ENCODE measurements around the gene CLECL1. TPM values are rescaled to one million over a fixed set of nuclear protein-coding genes. Genes with fewer than 3 reads are reported as not detected.

Gene CLECL1
- total RNA-seq, 6 donors from 2014 or later, result 0.98 to 33.5 (median 1.0) TPM; not detected in 3

DNA sequence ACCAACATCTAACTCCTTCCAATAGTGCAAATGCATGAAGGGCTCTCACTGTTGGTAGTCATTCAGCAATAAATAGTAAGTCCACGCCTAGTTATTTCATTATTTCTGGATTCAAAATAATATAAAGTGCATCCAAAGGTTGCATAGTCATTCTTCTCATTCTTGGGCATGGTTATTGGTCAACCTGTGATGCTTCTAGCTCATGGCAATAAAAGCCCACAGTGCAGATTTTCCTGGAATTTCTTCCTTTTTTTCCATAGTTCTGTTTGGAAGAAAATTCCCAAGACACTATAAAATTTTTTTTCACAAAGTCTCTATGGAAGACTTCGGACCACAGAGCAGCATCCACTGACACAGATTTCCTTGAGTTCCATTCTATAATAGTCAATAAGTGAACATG lies 20.2 kb upstream of the CLECL1 start:
- H3K4me3 ChIP-seq, result no peak overlapping the region
- H3K27me3 ChIP-seq, result no peaks in the 10 kb centered on the region
- DNase-seq (no peak), ATAC-seq (ENCODE audit: low FRiP score in 2 of 2) (no peak)
- no peak overlapping the region for H3K27ac ChIP-seq
- H3K9me3 ChIP-seq, result no peaks in the 10 kb centered on the region
- WGBS, 2 donors, result 75 to 88% methylated on average over 2 of the region's 2 CpGs
- H3K36me3 ChIP-seq, result no peaks in the 10 kb centered on the region
- TF ChIP-seq, protein P1, sequence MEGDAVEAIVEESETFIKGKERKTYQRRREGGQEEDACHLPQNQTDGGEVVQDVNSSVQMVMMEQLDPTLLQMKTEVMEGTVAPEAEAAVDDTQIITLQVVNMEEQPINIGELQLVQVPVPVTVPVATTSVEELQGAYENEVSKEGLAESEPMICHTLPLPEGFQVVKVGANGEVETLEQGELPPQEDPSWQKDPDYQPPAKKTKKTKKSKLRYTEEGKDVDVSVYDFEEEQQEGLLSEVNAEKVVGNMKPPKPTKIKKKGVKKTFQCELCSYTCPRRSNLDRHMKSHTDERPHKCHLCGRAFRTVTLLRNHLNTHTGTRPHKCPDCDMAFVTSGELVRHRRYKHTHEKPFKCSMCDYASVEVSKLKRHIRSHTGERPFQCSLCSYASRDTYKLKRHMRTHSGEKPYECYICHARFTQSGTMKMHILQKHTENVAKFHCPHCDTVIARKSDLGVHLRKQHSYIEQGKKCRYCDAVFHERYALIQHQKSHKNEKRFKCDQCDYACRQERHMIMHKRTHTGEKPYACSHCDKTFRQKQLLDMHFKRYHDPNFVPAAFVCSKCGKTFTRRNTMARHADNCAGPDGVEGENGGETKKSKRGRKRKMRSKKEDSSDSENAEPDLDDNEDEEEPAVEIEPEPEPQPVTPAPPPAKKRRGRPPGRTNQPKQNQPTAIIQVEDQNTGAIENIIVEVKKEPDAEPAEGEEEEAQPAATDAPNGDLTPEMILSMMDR (IDR thresholded peaks at IDR 0.05), result no peak
- TF ChIP-seq POLR2A (IDR thresholded peaks at IDR 0.05) (no peak), POLR2AphosphoS5 (IDR thresholded peaks at IDR 0.05) (no peak), EP300 (IDR thresholded peaks at IDR 0.05) (no peak)
- peaks cover 3 to 9% (median 7%) of the 10 kb centered on the region in 4 donors for H3K4me1 ChIP-seq

DNA sequence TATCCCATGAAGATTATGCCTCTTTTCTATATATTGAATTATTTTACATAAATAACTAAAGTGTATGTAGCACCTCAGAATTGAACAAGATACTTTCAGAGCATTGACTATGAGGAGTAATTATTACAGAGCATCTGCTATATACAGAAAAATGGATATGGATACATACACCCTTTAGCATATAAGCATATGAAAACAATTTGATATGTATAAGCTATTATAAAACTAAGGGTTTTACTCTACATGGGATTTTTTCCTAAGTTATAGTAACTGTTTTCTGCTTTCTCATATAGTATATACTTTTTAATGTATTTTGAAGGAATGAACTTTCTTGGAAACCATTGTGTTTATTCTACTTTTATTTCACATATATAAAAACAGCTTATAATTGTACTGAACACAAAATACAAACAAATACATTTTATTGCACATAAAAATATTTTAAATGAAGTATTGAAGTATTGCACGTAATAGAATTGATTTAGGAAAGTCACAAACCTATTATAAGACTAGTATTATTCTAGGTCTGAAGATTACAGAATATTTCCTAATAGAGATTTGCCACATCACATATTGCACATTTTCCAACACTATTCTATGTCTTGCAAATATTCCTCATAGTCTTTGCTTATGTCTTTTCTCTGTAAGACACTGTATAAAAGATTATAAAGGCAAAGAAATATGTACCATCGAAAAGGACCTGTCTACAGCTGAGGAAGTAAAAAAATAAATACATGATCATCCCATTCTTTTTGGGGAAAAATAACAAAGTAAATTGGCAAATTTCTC lies 19.4 kb upstream of the CLECL1 start:
- no peak for DNase-seq
- H3K27ac ChIP-seq, result no peak overlapping the region
- peaks cover 3 to 9% (median 7%) of the 10 kb centered on the region in 4 donors for H3K4me1 ChIP-seq
- H3K4me3 ChIP-seq, result no peak overlapping the region
- H3K27me3 ChIP-seq, result no peaks in the 10 kb centered on the region
- H3K9me3 ChIP-seq, result no peaks in the 10 kb centered on the region
- no peak for ATAC-seq (ENCODE audit: low FRiP score in 2 of 2)
- TF ChIP-seq, protein P1 (IDR thresholded peaks at IDR 0.05), result no peak
- TF ChIP-seq POLR2AphosphoS5 (IDR thresholded peaks at IDR 0.05) (no peak), POLR2A (IDR thresholded peaks at IDR 0.05) (no peak), EP300 (IDR thresholded peaks at IDR 0.05) (no peak)
- WGBS, 2 donors, result 92 to 94% methylated on average over 2 of the region's 2 CpGs
- no peaks in the 10 kb centered on the region for H3K36me3 ChIP-seq

DNA sequence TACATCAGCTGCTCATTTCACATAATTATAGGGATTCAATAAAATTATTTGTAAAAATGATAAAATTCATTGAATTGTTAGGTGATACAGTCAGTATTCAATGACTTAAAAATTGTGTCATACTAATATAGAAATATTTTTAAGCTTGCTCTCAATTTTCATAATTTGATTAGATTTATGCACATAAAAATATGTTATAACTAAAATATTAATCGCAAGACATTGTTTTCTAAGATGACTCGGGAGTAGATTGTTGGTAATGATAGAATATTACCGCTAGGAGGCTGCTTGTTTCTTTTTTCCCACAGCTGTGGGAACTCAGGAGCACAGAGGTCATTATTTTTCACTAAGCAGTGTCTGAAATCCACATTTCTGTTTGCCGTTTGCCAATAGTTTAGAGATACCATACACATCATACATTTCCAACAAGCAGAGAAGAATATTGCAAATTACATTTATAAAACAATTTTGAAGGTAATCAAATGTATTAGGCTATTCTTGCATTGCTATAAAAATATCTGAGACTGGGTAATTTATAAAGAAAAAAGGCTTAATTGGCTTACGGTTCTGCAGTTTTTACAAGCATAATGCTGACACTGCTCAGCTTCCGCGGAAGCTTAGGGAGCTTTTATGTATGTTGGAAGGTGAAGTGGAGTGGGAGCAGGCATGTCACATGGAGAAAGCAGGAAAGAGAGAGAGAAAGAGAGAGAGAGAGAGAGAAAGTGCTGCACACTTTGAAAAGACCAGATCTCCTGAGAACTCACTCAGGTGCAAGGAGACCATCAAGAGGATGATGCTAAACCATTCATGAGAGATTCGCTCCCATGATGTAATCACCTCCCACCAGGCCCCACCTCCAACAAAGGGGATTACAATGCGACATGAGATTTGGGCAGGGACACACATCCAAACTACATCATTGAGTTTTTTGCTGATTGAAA lies 18.6 kb upstream of the CLECL1 start:
- Histone ChIP-seq H3K9me3 (no peaks in the 10 kb centered on the region), H3K4me1 (peaks cover 3 to 9% (median 7%) of the 10 kb centered on the region in 4 donors), H3K4me3 (peak overlapping the region in 2 of 4 donors; percentile 17 to 32), H3K27ac (peak overlapping the region in 1 of 4 donors; percentile 40), H3K27me3 (no peaks in the 10 kb centered on the region), H3K36me3 (no peaks in the 10 kb centered on the region)
- DNase-seq, result no peak
- 42 to 55% methylated on average over 9 of the region's 9 CpGs for WGBS, 2 donors
- ATAC-seq (ENCODE audit: low FRiP score in 2 of 2), result peak in 1 of 2 donors; percentile 89
- TF ChIP-seq, protein P1 (IDR thresholded peaks at IDR 0.05), result peak in 4 of 6 experiments; percentile 7 to 47 (median 34)
- TF ChIP-seq POLR2AphosphoS5 (IDR thresholded peaks at IDR 0.05), result no peak

DNA sequence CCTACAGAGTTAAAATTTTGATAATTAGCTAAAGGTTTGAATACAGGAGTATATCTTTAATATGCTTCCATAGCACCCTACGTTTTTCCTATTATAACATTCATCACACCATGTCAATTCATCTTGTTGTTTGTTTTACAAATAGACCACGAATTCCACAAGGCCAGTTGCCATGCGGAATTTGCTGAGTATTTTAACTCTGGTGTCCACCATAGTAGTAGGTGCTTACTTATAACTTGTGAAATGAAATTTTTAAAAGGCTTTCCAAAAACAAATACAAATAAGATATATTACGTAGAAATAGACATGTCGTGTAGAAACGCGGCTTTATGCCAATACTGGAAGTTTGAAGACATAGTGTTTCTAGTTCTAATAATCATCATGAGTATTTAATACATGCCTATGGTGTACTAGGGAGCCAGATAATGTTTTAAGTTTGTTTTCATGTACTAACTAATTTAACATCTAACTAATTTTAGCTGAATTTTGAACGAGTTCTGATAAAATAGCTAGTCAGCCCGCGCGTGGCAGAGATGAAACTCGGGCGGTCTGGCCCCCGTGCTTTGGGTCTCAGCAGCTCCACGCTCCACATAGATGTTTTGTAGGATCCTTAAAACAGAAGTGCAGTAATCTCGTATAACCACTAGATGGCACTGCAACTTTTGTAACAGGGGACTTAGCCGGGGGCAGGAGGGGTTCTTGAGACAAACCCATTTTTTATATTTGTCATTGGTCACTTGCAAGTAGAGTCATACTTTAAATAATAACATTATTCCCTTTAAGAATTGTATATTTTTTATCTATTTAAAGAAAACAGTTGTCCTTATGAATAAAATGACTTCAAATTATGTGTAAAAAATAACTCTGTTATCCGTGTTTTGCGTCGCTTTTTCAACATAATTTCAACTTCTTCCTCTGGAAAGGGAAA lies 17.6 kb upstream of the CLECL1 start:
- Histone ChIP-seq H3K4me3 (peak overlapping the region in 2 of 4 donors; percentile 17 to 32), H3K36me3 (no peaks in the 10 kb centered on the region), H3K27ac (peak overlapping the region in 1 of 4 donors; percentile 40), H3K4me1 (peaks cover 3 to 9% (median 7%) of the 10 kb centered on the region in 4 donors), H3K9me3 (no peaks in the 10 kb centered on the region), H3K27me3 (no peaks in the 10 kb centered on the region)
- ATAC-seq (ENCODE audit: low FRiP score in 2 of 2) (peak; percentile 87 to 96), DNase-seq (peak; percentile 45 to 46)
- no peak for TF ChIP-seq EP300 (IDR thresholded peaks at IDR 0.05)
- TF ChIP-seq, protein P1 (IDR thresholded peaks at IDR 0.05), result peak; percentile 56 to 83 (median 72)
- 14 to 19% methylated on average over 20 of the region's 20 CpGs for WGBS, 2 donors

Measured in upper lobe of left lung (tissue), 6 donors.